RWPE1 (cell line): ENCODE data around the gene LRRC8C.

Experiments
- CTCF ChIA-PET: fragments of 350-600 bp; sonication (Branson Sonifier 250); formaldehyde crosslinking; extraction: SDS; loops from one replicate; lab custom pipeline; 2021; lab: Yijun Ruan, JAX
- POLR2A ChIA-PET: fragments of 400-600 bp; formaldehyde crosslinking; extraction: SDS; loops from one replicate; lab custom pipeline; 2020; ENCODE audit warnings: antibody characterized with exemption; ENCODE audit not compliant: low non-redundant PET; lab: Yijun Ruan, JAX
- DNase-seq: peaks from one replicate; pipeline ENCODE4 v3.0.0; 2012; ENCODE audit warnings: low spot score
- H3K27ac ChIP-seq: fragments of 450-650 bp; 2 replicates; pipeline ENCODE4 v1.5.1; 2017
- CTCF ChIP-seq: fragments of 450-650 bp; conservative IDR thresholded peaks from 2 replicates; pipeline ENCODE4 v1.5.1; 2017; ENCODE audit warnings: low read depth, mild to moderate bottlenecking

The LRRC8C gene

GRCh38 chr1:89727517-89728312 lies 94.8 kb downstream of the LRRC8C start:
- POLR2A ChIA-PET, result no interaction called here
- H3K27ac ChIP-seq, result no peak overlapping the region
- no peak for TF ChIP-seq CTCF
- CTCF ChIA-PET, result interaction anchor here (0.9 to 1.2 kb wide), 2 partner anchors 35 to 244 kb away, joined by 3 to 4 read pairs; no protein-coding TSS in a partner anchor
- no peak for DNase-seq

GRCh38 chr1:89728381-89728780 lies 95.5 kb downstream of the LRRC8C start:
- CTCF ChIA-PET, result interaction anchor here (1.2 kb wide), 1 partner anchor 245 kb away, joined by 3 read pairs; no protein-coding TSS in a partner anchor
- POLR2A ChIA-PET, result no interaction called here
- no peak for DNase-seq
- H3K27ac ChIP-seq, result no peak overlapping the region
- TF ChIP-seq CTCF, result no peak

- H3K27ac ChIP-seq, result no peak overlapping the region
- POLR2A ChIA-PET, result no interaction called here
- DNase-seq, result no peak
- TF ChIP-seq CTCF, result no peak
- CTCF ChIA-PET, result no interaction called here
These were observed 99.3 kb downstream of the LRRC8C start for GRCh38 chr1:89732206-89732605.

GRCh38 chr1:89732643-89733222 lies 99.8 kb downstream of the LRRC8C start:
- ChIA-PET CTCF (interaction anchor here (0.6 kb wide), 1 partner anchor 9 kb away, joined by 3 read pairs; no protein-coding TSS in a partner anchor), POLR2A (no interaction called here)
- DNase-seq, result no peak
- no peak overlapping the region for H3K27ac ChIP-seq
- no peak for TF ChIP-seq CTCF

- no peak for DNase-seq
- TF ChIP-seq CTCF, result no peak
- ChIA-PET CTCF (interaction anchor here (0.6 kb wide), 1 partner anchor 10 kb away, joined by 3 read pairs; no protein-coding TSS in a partner anchor), POLR2A (no interaction called here)
- H3K27ac ChIP-seq, result no peak overlapping the region
These were observed 100.8 kb downstream of the LRRC8C start for GRCh38 chr1:89733748-89734147.

- POLR2A ChIA-PET, result no interaction called here
- CTCF ChIA-PET, result no interaction called here
- no peak for TF ChIP-seq CTCF
- no peak overlapping the region for H3K27ac ChIP-seq
- DNase-seq, result no peak
These were observed 101.5 kb downstream of the LRRC8C start for GRCh38 chr1:89734442-89734841.
